Measurements from ENCODE around the gene TSEN34.
"Not testable (repeated sequence)": the region's sequence is repeated elsewhere in the genome, so short reads cannot be mapped to it uniquely, and the experiment has no call there.

- TF ChIP-seq CTCF (IDR thresholded peaks at IDR 0.05); POLR2AphosphoS5 (IDR thresholded peaks at IDR 0.05; ENCODE audit: low read depth, low read length); SIN3A (IDR thresholded peaks at IDR 0.05; ENCODE audit: borderline replicate concordance, insufficient read depth, low read depth, low read length): not testable (repeated sequence)
Measured at GRCh38 chr19:54243809-54244208, 52.7 kb downstream of the TSEN34 start.
